HEK293T (cell line): Measurements from ENCODE around the gene PCP4L1.

Source experiments
- CTCF ChIA-PET: fragments of 350-600 bp; formaldehyde crosslinking; extraction: SDS; loops from one replicate; lab custom pipeline; 2021; ENCODE audit warnings: antibody characterized with exemption, inconsistent platforms; lab: Yijun Ruan, JAX
- POLR2A ChIA-PET: fragments of 350-600 bp; formaldehyde crosslinking; extraction: SDS; loops from one replicate; lab custom pipeline; 2020; ENCODE audit warnings: antibody characterized with exemption, inconsistent platforms; lab: Yijun Ruan, JAX
- DNase-seq: peaks from one replicate; pipeline ENCODE4 v3.0.0; 2012; ENCODE audit warnings: mixed read lengths; ENCODE audit errors: extremely low spot score
- ARNT ChIP-seq: fragments of 450-650 bp; IDR thresholded peaks from 2 replicates; pipeline ENCODE4 v1.6.1; 2017; ENCODE audit warnings: mild to moderate bottlenecking
- BHLHE40 ChIP-seq: fragments of 450-650 bp; IDR thresholded peaks from 2 replicates; pipeline ENCODE4 v1.6.1; 2016; ENCODE audit warnings: mild to moderate bottlenecking, moderate library complexity, borderline replicate concordance
- CTBP1 ChIP-seq: fragments of 450-650 bp; IDR thresholded peaks from 2 replicates; pipeline ENCODE4 v1.6.1; 2016; ENCODE audit warnings: borderline replicate concordance
- ELF4 ChIP-seq: fragments of 450-650 bp; IDR thresholded peaks from 2 replicates; pipeline ENCODE4 v1.6.1; 2017; ENCODE audit warnings: antibody characterized with exemption
- FOXA1 ChIP-seq: fragments of 450-650 bp; IDR thresholded peaks from 2 replicates; pipeline ENCODE4 v1.6.1; 2016; ENCODE audit warnings: mild to moderate bottlenecking
- FOXK2 ChIP-seq: fragments of 450-650 bp; IDR thresholded peaks from 2 replicates; pipeline ENCODE4 v1.6.1; 2016; ENCODE audit warnings: mild to moderate bottlenecking
- FOXM1 ChIP-seq: fragments of 450-650 bp; IDR thresholded peaks from 2 replicates; pipeline ENCODE4 v1.6.1; 2017; ENCODE audit warnings: mild to moderate bottlenecking, borderline replicate concordance
- HDGF ChIP-seq: fragments of 450-650 bp; IDR thresholded peaks from 2 replicates; pipeline ENCODE4 v1.6.1; 2017; ENCODE audit warnings: antibody characterized with exemption, borderline replicate concordance
- L3MBTL2 ChIP-seq: fragments of 450-650 bp; conservative IDR thresholded peaks from 2 replicates; pipeline ENCODE4 v1.6.1; 2016; ENCODE audit warnings: mild to moderate bottlenecking
- LEF1 ChIP-seq: fragments of 450-650 bp; IDR thresholded peaks from 2 replicates; pipeline ENCODE4 v1.6.1; 2017; ENCODE audit warnings: mild to moderate bottlenecking, borderline replicate concordance
- NFRKB ChIP-seq: fragments of 450-650 bp; IDR thresholded peaks from 2 replicates; pipeline ENCODE4 v1.6.1; 2016; ENCODE audit warnings: mild to moderate bottlenecking, moderate library complexity
- SP1 ChIP-seq: fragments of 450-650 bp; IDR thresholded peaks from 2 replicates; pipeline ENCODE4 v1.6.1; 2017
- SUZ12 ChIP-seq: fragments of 450-650 bp; IDR thresholded peaks from 2 replicates; pipeline ENCODE4 v1.6.1; 2016; ENCODE audit warnings: mild to moderate bottlenecking
- TARDBP ChIP-seq: fragments of 450-650 bp; IDR thresholded peaks from 2 replicates; pipeline ENCODE4 v1.6.1; 2016
- ZNF384 ChIP-seq: fragments of 450-650 bp; IDR thresholded peaks from 2 replicates; pipeline ENCODE4 v1.6.1; 2016
- TF ChIP-seq, protein P1 (sequence below): fragments of 450-650 bp; IDR thresholded peaks from 2 replicates; pipeline ENCODE4 v1.6.1; 2016

The PCP4L1 gene

DNA sequence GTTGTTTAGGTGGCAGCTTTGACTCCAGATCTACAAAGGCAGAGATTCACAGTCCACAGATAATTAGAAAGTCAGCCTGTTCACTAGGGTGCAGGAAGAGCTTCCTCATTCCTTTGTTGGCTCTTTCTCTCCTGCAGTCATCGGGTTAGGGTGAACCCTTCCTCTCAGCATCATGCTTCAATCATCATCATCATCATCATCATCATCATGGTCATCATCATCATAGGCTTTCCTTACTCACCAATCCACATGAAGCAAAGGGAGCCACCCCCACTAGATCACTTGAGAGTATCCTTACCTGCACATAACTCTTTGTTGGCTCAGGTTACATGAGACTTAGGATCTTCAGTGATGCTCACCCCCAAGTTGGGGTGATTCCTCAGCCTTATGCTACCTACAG, 32.2 kb downstream of the PCP4L1 start:
- TF ChIP-seq, protein P1, sequence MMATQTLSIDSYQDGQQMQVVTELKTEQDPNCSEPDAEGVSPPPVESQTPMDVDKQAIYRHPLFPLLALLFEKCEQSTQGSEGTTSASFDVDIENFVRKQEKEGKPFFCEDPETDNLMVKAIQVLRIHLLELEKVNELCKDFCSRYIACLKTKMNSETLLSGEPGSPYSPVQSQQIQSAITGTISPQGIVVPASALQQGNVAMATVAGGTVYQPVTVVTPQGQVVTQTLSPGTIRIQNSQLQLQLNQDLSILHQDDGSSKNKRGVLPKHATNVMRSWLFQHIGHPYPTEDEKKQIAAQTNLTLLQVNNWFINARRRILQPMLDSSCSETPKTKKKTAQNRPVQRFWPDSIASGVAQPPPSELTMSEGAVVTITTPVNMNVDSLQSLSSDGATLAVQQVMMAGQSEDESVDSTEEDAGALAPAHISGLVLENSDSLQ: no peak
- TF ChIP-seq CTBP1 (no peak), ELF4 (no peak)
- POLR2A ChIA-PET: interaction anchor here (0.6 to 1.7 kb wide), 2 partner anchors 23 to 65 kb away, joined by 3 to 4 read pairs; partner anchors contain the start of genes SDHC and TOMM40L
- DNase-seq: no peak
- CTCF ChIA-PET: interaction anchor here (0.5 to 2.3 kb wide), 16 partner anchors 8 to 249 kb away, joined by 3 to 10 read pairs (median 3); partner anchors contain the start of gene TOMM40L

DNA sequence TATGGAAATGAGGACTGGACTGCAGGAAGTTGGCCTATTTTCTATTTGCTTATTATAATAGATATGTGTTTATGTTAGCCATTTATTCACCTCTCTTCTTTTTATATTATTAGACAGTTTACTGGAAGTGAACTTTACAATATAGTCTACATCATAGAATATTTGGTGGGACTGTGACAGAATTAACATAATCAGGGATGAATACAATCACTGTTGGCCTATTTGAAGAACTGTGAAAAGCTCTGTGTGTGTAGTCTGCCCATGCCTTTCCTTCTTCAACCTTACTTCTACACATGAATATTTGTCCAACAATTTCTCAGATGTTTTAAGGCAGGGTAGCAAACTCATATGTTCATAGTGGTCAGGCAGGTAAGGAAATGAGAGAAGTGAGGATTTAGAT, 38.9 kb downstream of the PCP4L1 start:
- TF ChIP-seq NFRKB (no peak), TARDBP (no peak)
- no peak for DNase-seq
- POLR2A ChIA-PET: no interaction called here
- CTCF ChIA-PET: no interaction called here

DNA sequence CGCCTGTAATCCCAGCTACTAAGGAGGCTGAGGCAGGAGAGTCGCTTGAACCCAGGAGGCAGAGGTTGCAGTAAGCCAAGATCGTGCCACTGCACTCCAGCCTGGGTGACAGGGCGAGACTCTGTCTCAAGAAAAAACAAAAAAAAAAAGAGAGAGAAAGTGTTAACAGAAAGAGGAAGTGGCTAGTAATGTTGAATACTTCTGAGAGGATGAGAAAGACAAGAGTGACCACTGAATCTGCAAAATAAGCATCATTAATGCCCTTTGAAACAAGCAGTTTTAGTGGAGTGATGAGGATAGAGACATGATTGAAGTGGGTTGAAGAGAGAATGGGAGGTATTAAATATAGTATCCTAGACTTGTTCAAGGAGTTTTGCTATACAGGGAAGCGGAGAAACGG, 39.6 kb downstream of the PCP4L1 start:
- ChIA-PET CTCF (no interaction called here), POLR2A (no interaction called here)
- TF ChIP-seq ELF4: no peak
- TF ChIP-seq L3MBTL2: no peak
- TF ChIP-seq, protein P1: no peak
- TF ChIP-seq SUZ12: no peak
- no peak for TF ChIP-seq ZNF384
- TF ChIP-seq LEF1: no peak
- TF ChIP-seq FOXK2: no peak
- TF ChIP-seq TARDBP: no peak
- no peak for TF ChIP-seq FOXM1
- TF ChIP-seq NFRKB: no peak
- TF ChIP-seq BHLHE40: no peak
- TF ChIP-seq HDGF: no peak
- no peak for TF ChIP-seq SP1
- no peak for TF ChIP-seq FOXA1
- TF ChIP-seq CTBP1: no peak
- no peak for DNase-seq

DNA sequence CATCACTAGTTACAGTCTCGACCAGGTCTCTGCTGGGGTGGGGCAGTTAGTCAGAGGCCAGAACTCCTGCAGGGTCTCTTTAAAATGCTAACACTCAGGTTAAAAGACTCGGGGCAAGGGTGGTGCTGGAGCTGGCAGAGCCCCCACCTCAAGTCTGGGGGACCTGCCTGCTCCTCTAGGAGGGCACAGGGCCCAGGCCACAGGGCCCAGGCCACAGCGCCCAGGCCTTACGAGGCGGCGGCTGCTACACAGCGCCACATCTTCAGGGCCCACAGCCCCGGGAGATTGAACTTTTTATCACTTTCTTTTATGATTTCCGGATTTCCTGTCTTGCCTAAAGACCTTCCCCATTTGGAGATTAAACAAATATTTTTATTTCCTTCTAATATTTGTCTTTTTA, 40.8 kb downstream of the PCP4L1 start:
- POLR2A ChIA-PET: no interaction called here
- DNase-seq: no peak
- CTCF ChIA-PET: interaction anchor here (0.9 kb wide), 1 partner anchor 8 kb away, joined by 3 read pairs; no protein-coding TSS in a partner anchor
- TF ChIP-seq TARDBP (no peak), ZNF384 (no peak), HDGF (no peak), CTBP1 (no peak), L3MBTL2 (no peak), FOXM1 (no peak), BHLHE40 (no peak), ELF4 (no peak), ARNT (no peak), FOXA1 (no peak), FOXK2 (no peak), LEF1 (no peak), NFRKB (no peak), SP1 (no peak), SUZ12 (no peak)
- TF ChIP-seq, protein P1: no peak

DNA sequence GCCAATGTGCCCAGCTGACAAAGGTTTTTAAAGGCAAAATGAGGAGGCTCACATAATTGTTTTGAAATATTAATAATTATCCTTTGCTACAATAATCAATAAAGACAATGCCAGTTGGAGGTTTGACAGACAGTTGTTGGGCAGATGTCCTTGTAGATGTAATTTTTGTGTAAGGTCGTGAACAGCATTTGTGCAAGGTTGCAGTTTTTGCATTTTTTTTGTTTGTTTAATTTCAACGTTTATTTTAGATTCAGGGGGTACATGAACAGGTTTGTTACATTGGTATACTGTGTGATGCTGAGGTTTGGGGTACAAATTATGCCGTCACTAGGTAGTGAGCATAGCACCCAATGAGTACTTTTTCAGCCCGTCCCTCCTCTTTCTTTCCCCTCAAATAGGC, 41.9 kb downstream of the PCP4L1 start:
- TF ChIP-seq BHLHE40 (no peak), FOXK2 (no peak), NFRKB (no peak), ARNT (no peak), ELF4 (no peak), HDGF (no peak), FOXA1 (no peak)
- TF ChIP-seq, protein P1: no peak
- CTCF ChIA-PET: interaction anchor here (0.9 kb wide), 1 partner anchor 9 kb away, joined by 3 read pairs; no protein-coding TSS in a partner anchor
- no peak for DNase-seq
- POLR2A ChIA-PET: no interaction called here

DNA sequence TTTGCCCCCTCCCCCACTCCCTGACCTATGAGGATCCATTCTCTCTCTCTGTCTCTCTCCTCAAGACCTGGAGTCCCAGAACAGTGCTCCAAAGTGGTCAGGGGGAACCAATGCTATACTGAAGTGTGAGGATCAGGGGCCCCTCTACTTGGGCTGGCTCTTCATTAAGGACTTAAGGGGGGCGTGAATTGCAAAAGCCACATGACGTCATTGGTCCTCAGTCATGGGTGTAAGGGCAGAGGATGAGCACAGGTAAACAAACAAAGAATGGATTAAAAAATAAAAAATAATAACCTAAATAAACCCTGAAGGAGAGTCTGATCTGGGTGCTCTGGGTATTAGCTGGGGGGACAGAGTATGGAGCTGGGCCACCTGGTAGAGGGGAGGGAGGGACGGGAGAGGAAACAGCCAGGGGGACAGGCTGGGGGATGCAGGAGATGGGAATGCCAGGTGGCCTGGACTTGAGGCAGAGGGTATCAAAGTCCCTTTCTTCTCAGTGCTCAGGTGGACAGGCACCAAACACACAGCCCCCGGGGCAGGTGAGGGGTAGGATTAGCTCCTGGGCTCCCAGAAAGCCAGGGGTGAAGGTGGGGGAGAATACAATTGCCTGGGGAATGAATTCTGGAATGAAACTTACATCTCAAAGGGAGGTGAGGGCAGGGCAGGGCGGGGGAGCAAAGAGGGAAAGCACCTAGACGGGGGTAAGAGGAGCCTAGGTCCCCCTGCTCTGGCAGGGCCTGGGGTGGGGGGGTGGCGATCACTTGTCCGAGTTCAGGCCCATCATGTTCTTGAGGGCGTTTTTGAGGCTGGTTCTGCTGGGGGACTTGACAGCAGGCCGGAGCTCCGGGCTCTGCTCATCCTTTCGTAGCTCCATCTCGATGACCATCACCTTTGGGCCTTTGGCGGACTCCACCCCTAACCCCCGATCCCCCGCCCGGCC, 46.7 kb downstream of the PCP4L1 start:
- DNase-seq: no peak
- TF ChIP-seq SP1: no peak
- TF ChIP-seq NFRKB: no peak
- no peak for TF ChIP-seq SUZ12
- TF ChIP-seq ELF4: no peak
- no peak for TF ChIP-seq CTBP1
- TF ChIP-seq TARDBP: no peak
- no peak for TF ChIP-seq FOXK2
- no peak for TF ChIP-seq FOXM1
- no peak for TF ChIP-seq ARNT
- TF ChIP-seq L3MBTL2: no peak
- no peak for TF ChIP-seq FOXA1
- TF ChIP-seq, protein P1: no peak
- TF ChIP-seq ZNF384: no peak
- no peak for TF ChIP-seq LEF1
- TF ChIP-seq BHLHE40: no peak
- TF ChIP-seq HDGF: no peak
- POLR2A ChIA-PET: no interaction called here
- CTCF ChIA-PET: no interaction called here
